ENCODE measurements around the gene PGR. TPM values are rescaled to one million over a fixed set of nuclear protein-coding genes. Genes with fewer than 3 reads are reported as not detected.

Gene PGR
- total RNA-seq, 1 donor, result under 0.01 TPM

DNA sequence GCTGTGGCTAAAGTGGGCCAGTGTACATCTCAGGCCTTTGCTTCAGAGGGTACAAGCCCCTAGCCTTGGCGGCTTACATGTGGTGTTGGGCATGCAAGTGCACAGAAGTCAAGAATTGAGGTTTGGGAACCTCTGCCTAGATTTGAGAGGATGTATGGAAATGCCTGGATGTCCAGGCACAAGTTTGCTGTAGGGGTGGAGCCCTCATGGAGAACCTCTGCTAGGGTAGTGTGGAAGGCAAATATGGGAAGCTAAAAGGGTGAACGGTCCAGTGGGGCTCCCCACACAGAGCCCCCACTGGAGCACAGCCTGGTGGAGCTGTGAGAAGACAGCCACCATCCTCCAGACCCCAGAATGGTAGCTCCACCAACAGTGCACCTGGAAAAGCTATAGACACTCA is 28.5 kb upstream of the PGR start:
- H2AFZ ChIP-seq (ENCODE audit: low read length), result no peak overlapping the region
- TF ChIP-seq, protein P1, sequence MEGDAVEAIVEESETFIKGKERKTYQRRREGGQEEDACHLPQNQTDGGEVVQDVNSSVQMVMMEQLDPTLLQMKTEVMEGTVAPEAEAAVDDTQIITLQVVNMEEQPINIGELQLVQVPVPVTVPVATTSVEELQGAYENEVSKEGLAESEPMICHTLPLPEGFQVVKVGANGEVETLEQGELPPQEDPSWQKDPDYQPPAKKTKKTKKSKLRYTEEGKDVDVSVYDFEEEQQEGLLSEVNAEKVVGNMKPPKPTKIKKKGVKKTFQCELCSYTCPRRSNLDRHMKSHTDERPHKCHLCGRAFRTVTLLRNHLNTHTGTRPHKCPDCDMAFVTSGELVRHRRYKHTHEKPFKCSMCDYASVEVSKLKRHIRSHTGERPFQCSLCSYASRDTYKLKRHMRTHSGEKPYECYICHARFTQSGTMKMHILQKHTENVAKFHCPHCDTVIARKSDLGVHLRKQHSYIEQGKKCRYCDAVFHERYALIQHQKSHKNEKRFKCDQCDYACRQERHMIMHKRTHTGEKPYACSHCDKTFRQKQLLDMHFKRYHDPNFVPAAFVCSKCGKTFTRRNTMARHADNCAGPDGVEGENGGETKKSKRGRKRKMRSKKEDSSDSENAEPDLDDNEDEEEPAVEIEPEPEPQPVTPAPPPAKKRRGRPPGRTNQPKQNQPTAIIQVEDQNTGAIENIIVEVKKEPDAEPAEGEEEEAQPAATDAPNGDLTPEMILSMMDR (IDR thresholded peaks at IDR 0.05; ENCODE audit: extremely low read depth, low read depth, low read length), result no peak

DNA sequence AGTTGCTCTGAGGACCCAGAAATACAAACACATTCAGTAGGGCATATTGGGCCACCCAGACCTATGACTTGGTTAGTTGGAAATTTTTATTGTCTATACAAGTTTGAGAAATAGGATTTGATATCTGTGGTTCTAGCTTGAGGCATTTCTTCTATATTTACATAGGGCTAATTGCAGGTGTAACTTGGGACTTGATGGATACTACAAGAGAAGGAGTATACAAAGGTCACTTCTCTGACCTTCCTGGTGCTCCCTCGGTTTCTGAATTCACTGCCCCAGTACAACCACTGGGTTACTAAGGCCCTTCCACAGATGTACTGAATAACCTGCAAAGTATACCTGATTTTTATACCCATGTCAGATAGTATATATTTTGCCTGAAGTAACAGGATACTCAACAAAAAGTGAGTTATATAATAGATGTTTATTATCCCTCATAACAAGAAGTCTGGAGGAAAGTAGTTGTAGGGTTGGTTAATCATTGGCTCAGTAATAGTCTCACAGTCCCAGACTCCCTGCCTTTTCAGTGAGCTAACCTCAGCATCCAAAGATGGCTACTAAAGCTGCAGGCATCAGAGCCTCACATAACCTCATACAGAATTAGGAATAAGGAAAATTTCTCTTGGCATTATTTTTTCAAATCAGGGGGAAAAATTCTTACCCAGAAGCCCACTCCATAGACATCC is 8.8 kb upstream of the PGR start:
- Histone ChIP-seq H3K27ac (ENCODE audit: low read depth, low read length) (no peak overlapping the region), H3K4me1 (ENCODE audit: insufficient read depth, low read length) (no peaks in the 10 kb centered on the region), H3K79me2 (ENCODE audit: insufficient read depth, low read length) (no peaks in the 10 kb centered on the region), H4K20me1 (ENCODE audit: insufficient read depth, low read length) (no peaks in the 10 kb centered on the region), H3K9me3 (ENCODE audit: low read depth, low read length) (no peaks in the 10 kb centered on the region), H2AFZ (ENCODE audit: low read length) (no peak overlapping the region), H3K27me3 (ENCODE audit: insufficient read depth, low read length) (no peaks in the 10 kb centered on the region), H3K4me3 (ENCODE audit: insufficient read depth, low read length) (no peak overlapping the region), H3K36me3 (ENCODE audit: insufficient read depth, low read length) (no peaks in the 10 kb centered on the region), H3K4me2 (ENCODE audit: insufficient read depth, low read length) (no peak overlapping the region)
- no peak for DNase-seq (ENCODE audit: insufficient read length, low spot score, missing footprints)
- TF ChIP-seq, protein P1 (IDR thresholded peaks at IDR 0.05; ENCODE audit: extremely low read depth, low read depth, low read length), result no peak

More for the DNA sequence above, 28.5 kb upstream of the PGR start:
- no peak for DNase-seq (ENCODE audit: insufficient read length, low spot score, missing footprints)
- Histone ChIP-seq H3K27ac (ENCODE audit: low read depth, low read length) (no peak overlapping the region), H3K36me3 (ENCODE audit: insufficient read depth, low read length) (no peaks in the 10 kb centered on the region), H4K20me1 (ENCODE audit: insufficient read depth, low read length) (no peaks in the 10 kb centered on the region), H3K4me3 (ENCODE audit: insufficient read depth, low read length) (no peak overlapping the region), H3K27me3 (ENCODE audit: insufficient read depth, low read length) (no peaks in the 10 kb centered on the region), H3K9me3 (ENCODE audit: low read depth, low read length) (no peaks in the 10 kb centered on the region), H3K4me1 (ENCODE audit: insufficient read depth, low read length) (no peaks in the 10 kb centered on the region), H3K79me2 (ENCODE audit: insufficient read depth, low read length) (no peaks in the 10 kb centered on the region), H3K4me2 (ENCODE audit: insufficient read depth, low read length) (no peak overlapping the region)

DNA sequence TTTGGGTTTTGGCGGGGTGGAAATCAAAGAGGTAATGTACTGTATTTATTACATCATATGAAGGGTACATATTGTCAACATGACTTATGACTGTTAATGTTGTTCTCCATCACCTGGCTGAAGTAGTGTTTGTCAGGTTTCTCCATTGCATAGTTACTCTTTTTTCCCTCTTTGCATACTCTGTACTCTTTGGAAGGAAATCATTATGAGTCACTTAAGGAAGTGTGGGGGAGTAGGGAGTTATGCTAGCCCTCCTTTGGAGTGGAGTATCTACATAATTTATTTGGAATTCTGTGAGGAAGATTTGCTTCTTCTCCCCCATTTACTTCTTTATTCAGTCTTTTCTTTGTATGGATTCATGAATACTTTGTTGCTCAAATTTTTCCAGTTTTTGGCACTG is 3.6 kb upstream of the PGR start:
- Histone ChIP-seq H3K9me3 (ENCODE audit: low read depth, low read length) (no peaks in the 10 kb centered on the region), H3K27me3 (ENCODE audit: insufficient read depth, low read length) (peaks cover 36% of the 10 kb centered on the region), H3K4me3 (ENCODE audit: insufficient read depth, low read length) (no peak overlapping the region), H3K4me1 (ENCODE audit: insufficient read depth, low read length) (no peaks in the 10 kb centered on the region), H4K20me1 (ENCODE audit: insufficient read depth, low read length) (no peaks in the 10 kb centered on the region), H3K4me2 (ENCODE audit: insufficient read depth, low read length) (no peak overlapping the region), H3K36me3 (ENCODE audit: insufficient read depth, low read length) (no peaks in the 10 kb centered on the region), H2AFZ (ENCODE audit: low read length) (no peak overlapping the region), H3K79me2 (ENCODE audit: insufficient read depth, low read length) (no peaks in the 10 kb centered on the region), H3K27ac (ENCODE audit: low read depth, low read length) (no peak overlapping the region)
- DNase-seq (ENCODE audit: insufficient read length, low spot score, missing footprints), result no peak
- TF ChIP-seq, protein P1 (IDR thresholded peaks at IDR 0.05; ENCODE audit: extremely low read depth, low read depth, low read length), result no peak

DNA sequence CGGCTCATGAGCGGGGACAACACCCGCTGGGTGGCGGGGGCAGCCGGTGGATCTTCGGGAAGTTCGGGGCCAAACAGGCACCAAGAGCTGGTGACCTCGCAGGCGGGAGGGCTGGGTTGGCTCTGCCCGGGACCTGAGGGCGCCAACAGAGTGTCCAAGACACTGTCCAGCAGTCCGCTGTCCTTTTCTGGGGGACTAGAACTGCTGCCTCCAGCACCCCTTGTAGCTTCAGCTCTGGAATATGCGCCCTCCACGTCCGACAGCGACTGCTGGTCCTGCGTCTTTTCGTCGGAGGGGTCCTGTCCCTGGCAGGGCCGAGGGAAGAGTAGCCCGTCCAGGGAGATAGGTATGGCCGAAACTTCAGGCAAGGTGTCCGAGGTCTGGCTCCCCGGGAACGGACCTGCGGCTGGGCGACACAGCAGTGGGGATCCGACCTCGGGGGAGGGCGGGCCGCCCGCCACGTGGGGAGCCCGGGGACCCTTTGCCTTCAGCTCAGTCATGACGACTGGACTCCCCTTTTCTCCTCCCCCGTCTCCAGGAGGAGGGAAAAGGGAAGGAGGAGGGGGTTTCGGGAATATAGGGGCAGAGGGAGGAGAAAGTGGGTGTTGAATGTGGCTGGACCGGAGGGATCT is 926 bp downstream of the PGR start:
- H3K36me3 ChIP-seq (ENCODE audit: insufficient read depth, low read length), result no peaks in the 10 kb centered on the region
- no peak overlapping the region for H3K4me3 ChIP-seq (ENCODE audit: insufficient read depth, low read length)
- H3K4me1 ChIP-seq (ENCODE audit: insufficient read depth, low read length), result no peaks in the 10 kb centered on the region
- no peaks in the 10 kb centered on the region for H3K79me2 ChIP-seq (ENCODE audit: insufficient read depth, low read length)
- no peak overlapping the region for H3K27ac ChIP-seq (ENCODE audit: low read depth, low read length)
- peak; percentile 37 for DNase-seq (ENCODE audit: insufficient read length, low spot score, missing footprints)
- TF ChIP-seq, protein P1 (IDR thresholded peaks at IDR 0.05; ENCODE audit: extremely low read depth, low read depth, low read length), result no peak
- no peak overlapping the region for H3K4me2 ChIP-seq (ENCODE audit: insufficient read depth, low read length)
- H3K27me3 ChIP-seq (ENCODE audit: insufficient read depth, low read length), result peaks cover 60% of the 10 kb centered on the region
- no peaks in the 10 kb centered on the region for H3K9me3 ChIP-seq (ENCODE audit: low read depth, low read length)
- H2AFZ ChIP-seq (ENCODE audit: low read length), result no peak overlapping the region
- no peaks in the 10 kb centered on the region for H4K20me1 ChIP-seq (ENCODE audit: insufficient read depth, low read length)
